MM.1S (cell line): ENCODE data around the gene ZNF619.

Source experiments
- EZH2 ChIP-seq: fragments of 300-600 bp; sonication (generic); optimal IDR thresholded peaks from 2 replicates; pipeline ENCODE3; 2017; ENCODE audit warnings: low read depth, mild to moderate bottlenecking, antibody characterized with exemption, low read length, mixed read lengths
- TF ChIP-seq, protein P1 (sequence below): fragments of 300-600 bp; sonication (generic); IDR thresholded peaks from 2 replicates; pipeline ENCODE4 v1.5.1; 2016; ENCODE audit warnings: antibody characterized with exemption, low read length, mixed read lengths

- TF ChIP-seq, protein P1, sequence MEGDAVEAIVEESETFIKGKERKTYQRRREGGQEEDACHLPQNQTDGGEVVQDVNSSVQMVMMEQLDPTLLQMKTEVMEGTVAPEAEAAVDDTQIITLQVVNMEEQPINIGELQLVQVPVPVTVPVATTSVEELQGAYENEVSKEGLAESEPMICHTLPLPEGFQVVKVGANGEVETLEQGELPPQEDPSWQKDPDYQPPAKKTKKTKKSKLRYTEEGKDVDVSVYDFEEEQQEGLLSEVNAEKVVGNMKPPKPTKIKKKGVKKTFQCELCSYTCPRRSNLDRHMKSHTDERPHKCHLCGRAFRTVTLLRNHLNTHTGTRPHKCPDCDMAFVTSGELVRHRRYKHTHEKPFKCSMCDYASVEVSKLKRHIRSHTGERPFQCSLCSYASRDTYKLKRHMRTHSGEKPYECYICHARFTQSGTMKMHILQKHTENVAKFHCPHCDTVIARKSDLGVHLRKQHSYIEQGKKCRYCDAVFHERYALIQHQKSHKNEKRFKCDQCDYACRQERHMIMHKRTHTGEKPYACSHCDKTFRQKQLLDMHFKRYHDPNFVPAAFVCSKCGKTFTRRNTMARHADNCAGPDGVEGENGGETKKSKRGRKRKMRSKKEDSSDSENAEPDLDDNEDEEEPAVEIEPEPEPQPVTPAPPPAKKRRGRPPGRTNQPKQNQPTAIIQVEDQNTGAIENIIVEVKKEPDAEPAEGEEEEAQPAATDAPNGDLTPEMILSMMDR = no peak
- no peak for TF ChIP-seq EZH2
Observed at GRCh38 chr3:40452057-40452456, 24.9 kb upstream of the ZNF619 start.
